Limb (tissue), 2 donors: ENCODE data around the gene LTA4H.
"Not testable (repeated sequence)": the region's sequence is repeated elsewhere in the genome, so short reads cannot be mapped to it uniquely, and the experiment has no call there.

Experiments
- DNase-seq, 2 donors: peaks; one replicate each; pipeline ENCODE4 v3.0.0-alpha.2; 2016; ENCODE audit errors: extremely low spot score in 2 of 2

The LTA4H gene

DNA sequence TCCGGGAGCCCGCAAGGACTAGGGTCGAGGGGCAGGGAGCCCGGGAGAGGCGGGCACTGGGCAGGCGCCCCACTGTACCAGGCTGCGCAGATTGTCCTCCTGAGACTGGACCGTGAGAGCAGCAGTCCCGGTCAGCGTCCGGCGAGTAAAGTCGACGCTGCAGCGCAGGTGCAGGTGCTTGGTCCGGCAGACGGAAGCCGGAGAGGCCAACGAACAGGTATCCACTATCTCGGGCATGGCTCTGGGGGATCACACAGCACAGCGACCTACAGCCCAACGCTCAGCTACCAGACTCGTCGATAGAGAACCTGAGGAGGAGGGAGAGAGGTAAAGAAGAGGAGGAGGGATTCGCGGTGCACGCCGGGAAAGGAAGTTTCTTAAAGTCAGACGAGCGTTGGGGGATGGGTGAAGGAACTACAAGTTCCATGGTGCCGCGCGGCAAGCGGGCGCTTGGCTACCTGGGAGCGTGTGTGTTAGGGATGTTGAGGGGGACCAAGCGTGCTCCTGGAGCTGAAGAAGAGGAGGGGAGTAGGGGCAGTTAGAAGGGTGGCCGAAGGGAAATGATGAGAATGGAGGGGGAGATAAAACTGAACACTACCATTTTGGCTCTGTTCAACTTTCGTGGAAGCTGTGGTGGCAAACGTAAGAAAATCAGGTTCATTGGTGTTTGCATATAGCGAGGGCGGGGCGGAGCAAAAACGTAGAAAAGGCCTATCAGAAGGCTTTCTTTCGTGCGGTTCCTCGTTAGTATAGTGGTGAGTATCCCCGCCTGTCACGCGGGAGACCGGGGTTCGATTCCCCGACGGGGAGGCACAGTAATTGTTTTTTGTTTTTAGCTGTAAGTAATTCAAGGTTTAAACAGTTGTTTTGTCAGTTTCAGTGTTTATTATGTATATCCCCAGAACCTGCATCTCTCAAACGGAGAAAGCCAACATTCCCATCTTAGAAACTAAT, at the start of gene LTA4H:
TSS of gene LTA4H (minus strand) at position 305 of the 954 bp plus-strand sequence. CDS start at position 237, 68 bp downstream.
- peak; percentile 97 to 99 for DNase-seq

GRCh38 chr12:96084624-96085023, 49.2 kb upstream of the LTA4H start:
- no peak for DNase-seq

GRCh38 chr12:96083020-96083719, 47.8 kb upstream of the LTA4H start:
- no peak for DNase-seq

- DNase-seq = no peak
These were observed 46.2 kb upstream of the LTA4H start for GRCh38 chr12:96081596-96081995.

GRCh38 chr12:96078231-96079135, 43.1 kb upstream of the LTA4H start:
- peak; percentile 48 to 75 for DNase-seq

GRCh38 chr12:96077081-96077480, 41.7 kb upstream of the LTA4H start:
- DNase-seq = no peak

- no peak for DNase-seq
These were observed 40.2 kb upstream of the LTA4H start for GRCh38 chr12:96075560-96075959.

DNA sequence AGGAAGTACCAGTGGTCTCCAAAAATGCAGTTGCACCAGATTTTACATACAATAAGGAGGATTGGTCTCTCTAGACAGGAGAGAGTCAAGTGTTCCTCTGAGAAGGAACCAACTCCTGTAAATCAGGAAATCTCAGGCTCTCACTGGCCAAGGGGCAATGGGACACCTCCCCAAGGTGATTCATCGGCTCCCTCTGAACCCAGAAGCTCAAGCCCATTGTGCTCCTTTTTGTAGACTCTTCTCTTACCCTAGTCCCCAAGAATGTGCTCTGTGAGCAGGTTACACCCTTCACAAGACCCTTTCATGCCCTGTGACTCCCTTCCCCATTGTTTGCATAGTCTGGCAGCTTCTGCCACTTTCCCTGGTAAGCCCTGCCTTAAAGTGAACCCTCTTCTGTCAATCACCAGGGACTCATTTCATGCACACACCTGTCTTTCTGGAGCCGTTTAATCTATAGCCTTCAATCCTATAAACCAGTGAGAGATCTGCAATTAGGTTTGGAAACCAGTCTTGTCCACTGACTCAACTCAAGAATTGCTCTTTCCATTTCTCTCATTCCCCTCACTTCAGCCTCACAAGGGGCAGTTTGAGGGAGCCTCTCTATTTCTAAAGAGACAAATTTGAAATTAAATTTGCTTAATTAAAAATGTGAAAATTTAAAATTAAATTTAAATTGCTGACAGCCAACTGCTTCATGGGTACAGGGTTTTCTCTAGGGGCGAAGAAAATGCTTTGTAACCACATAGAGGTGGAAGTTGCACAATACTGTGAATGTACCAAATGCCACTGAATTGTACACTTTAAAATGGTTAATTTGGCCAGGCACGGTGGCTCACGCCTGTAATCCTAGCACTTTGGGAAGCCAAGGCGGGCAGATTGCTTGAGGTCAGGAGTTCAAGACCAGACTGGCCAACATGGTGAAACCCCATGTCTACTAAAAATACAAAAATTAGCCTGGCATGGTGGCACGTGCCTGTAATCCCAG, 38.3 kb upstream of the LTA4H start:
- DNase-seq = no peak

DNA sequence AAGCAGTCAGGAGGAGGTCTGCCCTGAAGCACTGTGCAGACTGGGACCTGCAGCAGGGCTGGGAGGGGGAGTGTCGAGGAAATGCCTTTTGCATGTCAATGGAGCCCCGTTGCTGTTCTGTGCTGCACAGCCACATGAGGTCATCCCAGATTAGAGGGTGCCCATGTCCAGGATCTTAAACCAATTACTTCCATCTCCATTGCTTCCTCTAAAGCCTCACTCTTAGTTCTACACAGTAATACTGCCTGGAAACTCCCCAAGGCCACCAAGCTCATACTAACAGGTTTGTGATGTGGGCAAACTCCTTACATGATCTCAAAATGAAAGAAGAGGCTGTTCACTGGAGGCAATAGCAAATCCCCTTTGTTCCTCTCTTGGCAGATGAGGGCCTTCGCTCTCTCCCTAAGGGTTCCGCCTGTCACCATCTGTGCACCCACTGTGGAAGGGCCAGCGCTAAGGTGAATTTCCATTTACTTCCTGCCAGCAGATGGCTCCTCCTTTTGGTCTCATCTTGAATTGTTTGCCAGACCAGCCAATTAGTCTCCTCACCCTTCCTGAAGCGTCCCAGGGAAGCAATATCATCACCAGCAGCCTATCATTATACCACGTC, 35.4 kb upstream of the LTA4H start:
- no peak for DNase-seq

GRCh38 chr12:96069511-96070231, 34.3 kb upstream of the LTA4H start:
- DNase-seq = no peak

DNA sequence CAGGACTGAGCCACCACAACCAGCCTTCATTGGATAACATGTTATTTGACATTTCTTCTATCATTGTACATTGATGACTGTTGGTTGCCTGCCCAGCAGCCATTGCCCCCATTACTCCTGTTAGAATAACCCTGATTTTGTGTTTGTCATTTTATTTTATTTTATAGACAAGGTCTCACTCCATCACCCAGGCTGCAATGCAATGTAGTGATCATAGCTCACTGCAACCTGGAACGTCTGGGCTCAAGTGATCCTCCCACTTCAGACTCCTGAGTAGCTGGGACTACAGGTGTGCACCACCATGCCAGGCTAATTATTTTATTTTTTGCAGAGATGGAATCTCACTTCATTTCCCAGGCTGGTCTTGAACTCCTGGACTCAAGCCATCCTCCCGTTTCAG, 33.2 kb upstream of the LTA4H start:
- DNase-seq = no peak

- DNase-seq = no peak
These were observed 32.7 kb upstream of the LTA4H start for GRCh38 chr12:96068111-96068510.

GRCh38 chr12:96065776-96066175, 30.4 kb upstream of the LTA4H start:
- DNase-seq = not testable (repeated sequence)

GRCh38 chr12:96064966-96065365, 29.6 kb upstream of the LTA4H start:
- no peak for DNase-seq

GRCh38 chr12:96064271-96064670, 28.9 kb upstream of the LTA4H start:
- no peak for DNase-seq

GRCh38 chr12:96063046-96063445, 27.7 kb upstream of the LTA4H start:
- DNase-seq = no peak

DNA sequence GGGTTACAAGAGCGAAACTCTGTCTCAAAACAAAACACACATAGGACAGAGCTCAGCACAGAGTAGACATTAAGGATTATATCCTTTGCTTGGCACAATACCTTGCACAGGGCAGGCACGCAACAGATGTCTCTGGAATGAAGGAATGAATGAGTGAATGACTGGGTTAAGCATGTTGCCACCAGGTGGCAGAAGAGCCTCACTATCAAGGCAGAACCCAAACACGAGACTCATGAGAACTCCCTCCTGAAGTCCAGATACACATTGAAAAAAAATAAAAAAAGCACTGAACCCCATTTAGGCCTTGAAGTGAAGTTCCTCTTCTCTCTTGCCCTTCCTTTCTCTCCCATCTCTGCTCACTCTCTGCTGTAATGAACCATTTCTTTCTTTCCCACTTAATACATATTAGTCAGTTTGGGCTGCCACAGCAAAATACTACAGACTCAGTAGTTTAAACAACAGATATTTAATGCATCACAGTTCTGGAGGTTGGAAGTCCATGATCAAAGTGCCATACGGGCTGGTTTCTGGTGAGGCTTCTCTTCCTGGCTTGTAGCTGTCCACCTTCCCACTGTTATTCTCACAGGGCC, 26.6 kb upstream of the LTA4H start:
- DNase-seq = peak; percentile 73 to 80

- DNase-seq = no peak
These were observed 25.9 kb upstream of the LTA4H start for GRCh38 chr12:96061323-96061722.

GRCh38 chr12:96060041-96060440, 24.7 kb upstream of the LTA4H start:
- DNase-seq = no peak
